ENCODE data around the gene MCM5.

DNA sequence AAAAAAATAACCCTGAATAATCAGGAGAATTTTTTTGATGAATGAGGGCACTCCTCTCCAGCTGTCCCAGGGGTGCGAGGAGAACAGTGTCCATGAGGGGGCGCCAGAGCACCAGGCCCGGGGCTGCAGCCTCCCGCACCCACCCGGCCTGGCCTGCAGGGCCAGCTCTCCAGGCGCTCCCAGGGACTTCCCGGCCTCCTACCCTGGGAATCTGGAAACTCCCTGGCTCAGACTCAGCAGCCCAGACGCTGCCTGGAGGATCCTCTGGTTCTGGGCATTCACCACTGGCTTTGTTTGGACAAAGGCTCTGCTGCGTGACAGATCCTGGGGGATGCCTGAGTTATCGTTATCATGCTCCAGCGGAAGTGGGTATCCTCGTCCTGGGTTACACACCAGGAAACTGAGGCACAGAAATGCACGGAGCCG, 31.0 kb downstream of the MCM5 start:
- TF ChIP-seq, protein P1, sequence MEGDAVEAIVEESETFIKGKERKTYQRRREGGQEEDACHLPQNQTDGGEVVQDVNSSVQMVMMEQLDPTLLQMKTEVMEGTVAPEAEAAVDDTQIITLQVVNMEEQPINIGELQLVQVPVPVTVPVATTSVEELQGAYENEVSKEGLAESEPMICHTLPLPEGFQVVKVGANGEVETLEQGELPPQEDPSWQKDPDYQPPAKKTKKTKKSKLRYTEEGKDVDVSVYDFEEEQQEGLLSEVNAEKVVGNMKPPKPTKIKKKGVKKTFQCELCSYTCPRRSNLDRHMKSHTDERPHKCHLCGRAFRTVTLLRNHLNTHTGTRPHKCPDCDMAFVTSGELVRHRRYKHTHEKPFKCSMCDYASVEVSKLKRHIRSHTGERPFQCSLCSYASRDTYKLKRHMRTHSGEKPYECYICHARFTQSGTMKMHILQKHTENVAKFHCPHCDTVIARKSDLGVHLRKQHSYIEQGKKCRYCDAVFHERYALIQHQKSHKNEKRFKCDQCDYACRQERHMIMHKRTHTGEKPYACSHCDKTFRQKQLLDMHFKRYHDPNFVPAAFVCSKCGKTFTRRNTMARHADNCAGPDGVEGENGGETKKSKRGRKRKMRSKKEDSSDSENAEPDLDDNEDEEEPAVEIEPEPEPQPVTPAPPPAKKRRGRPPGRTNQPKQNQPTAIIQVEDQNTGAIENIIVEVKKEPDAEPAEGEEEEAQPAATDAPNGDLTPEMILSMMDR (conservative IDR thresholded peaks at IDR 0.05) = peak; percentile 99
- no peak for TF ChIP-seq ZFX (IDR thresholded peaks at IDR 0.05)

Data from C4-2B (cell line).